Pancreas (tissue), 10 donors: ENCODE results near the gene SLC7A11. TPM values are rescaled to one million over a fixed set of nuclear protein-coding genes. Genes with fewer than 3 reads are reported as not detected.

ENCODE experiments used
- ATAC-seq, 4 donors: fragments of 200-7000 bp; cut with Tn5 transposase; one replicate each; pipeline versions ENCODE4 v1.8.0 to v1.9.1; 2020; ENCODE audit warnings: mild to moderate bottlenecking in 4 of 4, moderate library complexity in 4 of 4
- DNase-seq, 6 donors: peaks; one replicate each; pipeline ENCODE4 v3.0.0-alpha.2; 2020
- FAIRE-seq: peaks from 2 replicates; lab custom pipeline; 2012; peaks lifted over from hg19 to GRCh38; lab: Jason Lieb, UNC
- H3K27ac ChIP-seq, 4 donors: fragments of 200-600 bp; sonication (generic); 1 replicate in 3 of 4; 2 replicates in 1 of 4; pipeline versions ENCODE4 v1.5.0 to v1.8.0; 2020
- H3K27me3 ChIP-seq, 4 donors: fragments of 200-600 bp; one replicate each; pipeline ENCODE4 v1.8.0; 2021
- H3K36me3 ChIP-seq, 3 donors: fragments of 200-600 bp; sonication (generic) in 1 of 3; one replicate each; pipeline versions ENCODE4 v1.5.0 to v1.8.0; 2020 to 2021
- H3K4me1 ChIP-seq, 3 donors: fragments of 200-600 bp; one replicate each; pipeline ENCODE4 v1.8.0; 2021
- H3K4me3 ChIP-seq, 4 donors: fragments of 200-600 bp; sonication (generic) in 2 of 4; one replicate each; pipeline versions ENCODE4 v1.5.0 to v1.8.0; 2020 to 2021
- H3K9me3 ChIP-seq, 4 donors: fragments of 200-600 bp; one replicate each; pipeline ENCODE4 v1.8.0; 2021
- WGBS, 2 donors: extraction: QIAGEN DNeasy Blood & Tissue Kit; methylation state at CpG; one replicate each; pipeline ENCODE4 v1.1.7; 2013; 5-methylcytosine and 5-hydroxymethylcytosine counted together
- intact Hi-C, 3 donors: fragments of 100-400 bp; cut with DNase I; formaldehyde crosslinking; loops; one replicate each; pipeline versions ENCODE4 v1.11.1 to v1.14.2; 2022
- polyA plus RNA-seq, 2 donors: library from polyadenylated mRNA; stranded (reverse); fragments of 200-250 nt; gene quantifications; one replicate each; pipeline ENCODE4 v1.2.3, GENCODE V29; 2013
- total RNA-seq, 6 donors: library from RNA; stranded (reverse); fragmentation: NEBNext Ultra II Directional in 4 of 6; extraction: Animal tissue kit (Norgen Biotek cat#: 25700) in 4 of 6; gene quantifications; one replicate each; pipeline versions ENCODE4 v1.2.1 to v1.2.4, GENCODE V29; 2021 to 2023
- TF ChIP-seq, protein P1 (sequence below), 4 donors: fragments of 200-600 bp; sonication (generic) in 3 of 4; IDR thresholded peaks; one replicate each; pipeline versions ENCODE4 v1.5.0 to v1.8.0; 2021; ENCODE audit warnings: antibody characterized with exemption in 4 of 4
- donor health status: healthy with polysubstance abuse.
- donor health status: DM: no; HTN: no; CAD: no; lungs with moderate emphysema.
- donor health status: DM: no; HTN: no; CAD: no.
- donor health status: control.
- donor health status: control.
- donor health status: Bipolar disorder and iron deficiency.
- donor health status: DM: yes; HTN: yes; CAD: no.
- donor health status: DM: no; HTN: no; CAD: no.
- donor health status: DM: no; HTN: no; CAD: no.
- donor health status: DM: yes; HTN: yes; CAD: no.

SLC7A11 gene
- total and polyA plus RNA-seq, 8 donors, result 0.42 to 9.1 (median 1.3) TPM

DNA sequence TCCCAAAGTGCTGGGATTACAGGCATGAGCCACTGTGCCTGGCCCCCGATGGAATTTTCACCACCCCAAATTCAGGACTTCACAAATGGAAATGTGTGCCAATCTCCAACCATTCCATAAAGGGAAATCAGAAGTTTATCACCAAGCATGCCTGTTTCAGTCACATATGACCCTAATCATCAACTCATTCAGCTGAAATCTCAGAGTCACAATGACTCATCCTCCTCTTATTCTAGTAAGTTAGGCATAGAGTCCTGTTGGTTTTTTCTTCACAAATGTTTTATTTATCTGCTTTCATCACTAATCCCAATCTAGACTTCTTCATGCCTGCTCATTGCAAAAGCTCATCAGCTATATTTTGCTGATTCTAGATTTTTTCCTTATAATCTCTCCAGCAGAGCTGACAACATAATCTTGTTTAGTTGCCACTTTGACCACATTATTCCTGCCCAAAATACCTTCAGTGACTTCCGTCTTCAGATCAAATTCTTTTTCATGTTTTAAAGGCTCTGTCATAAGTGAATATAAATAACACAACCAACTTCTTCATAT is 83.3 kb downstream of the SLC7A11 start:
- WGBS, 2 donors, result 89 to 95% methylated on average over 2 of the region's 2 CpGs
- no peaks in the 10 kb centered on the region for H3K4me1 ChIP-seq
- DNase-seq (no peak), ATAC-seq (no peak), FAIRE-seq (no peak)
- H3K9me3 ChIP-seq, result no peaks in the 10 kb centered on the region
- TF ChIP-seq, protein P1, sequence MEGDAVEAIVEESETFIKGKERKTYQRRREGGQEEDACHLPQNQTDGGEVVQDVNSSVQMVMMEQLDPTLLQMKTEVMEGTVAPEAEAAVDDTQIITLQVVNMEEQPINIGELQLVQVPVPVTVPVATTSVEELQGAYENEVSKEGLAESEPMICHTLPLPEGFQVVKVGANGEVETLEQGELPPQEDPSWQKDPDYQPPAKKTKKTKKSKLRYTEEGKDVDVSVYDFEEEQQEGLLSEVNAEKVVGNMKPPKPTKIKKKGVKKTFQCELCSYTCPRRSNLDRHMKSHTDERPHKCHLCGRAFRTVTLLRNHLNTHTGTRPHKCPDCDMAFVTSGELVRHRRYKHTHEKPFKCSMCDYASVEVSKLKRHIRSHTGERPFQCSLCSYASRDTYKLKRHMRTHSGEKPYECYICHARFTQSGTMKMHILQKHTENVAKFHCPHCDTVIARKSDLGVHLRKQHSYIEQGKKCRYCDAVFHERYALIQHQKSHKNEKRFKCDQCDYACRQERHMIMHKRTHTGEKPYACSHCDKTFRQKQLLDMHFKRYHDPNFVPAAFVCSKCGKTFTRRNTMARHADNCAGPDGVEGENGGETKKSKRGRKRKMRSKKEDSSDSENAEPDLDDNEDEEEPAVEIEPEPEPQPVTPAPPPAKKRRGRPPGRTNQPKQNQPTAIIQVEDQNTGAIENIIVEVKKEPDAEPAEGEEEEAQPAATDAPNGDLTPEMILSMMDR (IDR thresholded peaks at IDR 0.05), result no peak
- intact Hi-C loops, result no loop called here
- H3K27me3 ChIP-seq, result no peaks in the 10 kb centered on the region
- H3K36me3 ChIP-seq, result no peaks in the 10 kb centered on the region
- no peak overlapping the region for H3K27ac ChIP-seq
- H3K4me3 ChIP-seq, result no peak overlapping the region

DNA sequence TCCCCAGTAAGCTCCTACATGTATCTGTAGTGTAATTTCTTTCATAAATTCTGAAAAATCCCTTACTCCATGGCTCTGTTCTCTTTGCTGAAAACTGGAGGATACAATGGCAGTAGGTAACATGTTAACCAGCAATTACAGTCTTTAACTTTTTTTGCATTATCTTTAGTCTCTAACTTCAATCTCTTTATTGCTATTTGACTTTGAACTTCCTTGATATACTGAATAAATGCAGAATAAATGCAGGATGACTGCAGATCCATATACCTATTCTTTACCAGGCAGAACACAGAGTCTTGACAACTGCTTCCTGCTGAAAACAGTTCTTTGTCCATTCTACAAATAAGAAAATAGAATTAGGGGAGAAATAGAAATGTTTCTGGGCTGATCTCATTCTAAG is 101.3 kb downstream of the SLC7A11 start:
- no peak overlapping the region for H3K4me3 ChIP-seq
- H3K27ac ChIP-seq, result no peak overlapping the region
- no peaks in the 10 kb centered on the region for H3K27me3 ChIP-seq
- no peak for DNase-seq
- no peaks in the 10 kb centered on the region for H3K36me3 ChIP-seq
- H3K4me1 ChIP-seq, result no peaks in the 10 kb centered on the region
- TF ChIP-seq, protein P1 (IDR thresholded peaks at IDR 0.05), result no peak
- FAIRE-seq, result no peak
- intact Hi-C loops, result no loop called here
- no peaks in the 10 kb centered on the region for H3K9me3 ChIP-seq
- ATAC-seq, result no peak

DNA sequence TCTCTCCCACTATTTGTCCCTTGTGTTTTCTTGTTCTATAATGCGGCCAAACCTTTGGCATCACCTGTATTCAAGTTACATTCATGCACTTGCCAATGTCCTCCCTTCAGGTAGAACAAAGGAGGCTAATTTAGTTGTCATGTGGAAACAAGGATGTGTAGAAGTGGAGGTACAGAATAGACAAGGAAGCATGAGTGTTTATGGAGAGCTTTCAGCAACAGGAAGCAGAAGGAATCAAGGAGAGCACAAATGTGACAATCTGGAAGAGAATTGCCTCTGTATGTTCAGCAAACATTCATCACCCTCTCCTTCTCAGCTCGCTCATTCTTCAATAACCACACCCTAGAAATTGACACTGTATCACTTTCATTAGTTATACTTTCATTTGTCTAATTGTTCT is 103.4 kb downstream of the SLC7A11 start:
- ATAC-seq (no peak), FAIRE-seq (no peak), DNase-seq (no peak)
- H3K27ac ChIP-seq, result no peak overlapping the region
- WGBS, 2 donors, result 74 to 85% methylated on average over 2 of the region's 2 CpGs
- TF ChIP-seq, protein P1 (IDR thresholded peaks at IDR 0.05), result no peak
- intact Hi-C loops, result no loop called here
- H3K36me3 ChIP-seq, result no peaks in the 10 kb centered on the region
- no peaks in the 10 kb centered on the region for H3K27me3 ChIP-seq
- H3K4me1 ChIP-seq, result no peaks in the 10 kb centered on the region
- no peak overlapping the region for H3K4me3 ChIP-seq
- H3K9me3 ChIP-seq, result no peaks in the 10 kb centered on the region

DNA sequence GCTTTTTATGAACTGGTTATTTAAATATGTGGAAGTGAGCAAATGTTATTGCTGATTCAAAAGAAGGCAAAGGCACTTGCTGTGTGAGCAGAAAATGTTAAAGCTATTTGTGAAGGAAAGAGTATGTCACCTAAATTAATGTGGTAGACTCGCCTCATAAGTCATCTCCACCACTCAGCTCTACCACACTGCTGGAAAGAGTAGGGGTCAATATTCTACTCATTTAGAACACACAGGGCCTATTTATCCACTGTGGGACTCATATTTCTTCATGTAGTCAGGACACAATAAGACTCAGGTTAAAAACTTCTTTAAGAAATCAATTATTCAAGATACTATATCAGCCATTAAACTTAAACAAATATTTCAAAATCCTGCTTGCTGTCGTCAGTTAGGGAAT is 106.5 kb downstream of the SLC7A11 start:
- H3K9me3 ChIP-seq, result no peaks in the 10 kb centered on the region
- WGBS, 2 donors, result 42 to 53% methylated on average over 2 of the region's 2 CpGs
- DNase-seq, result no peak
- H3K27me3 ChIP-seq, result no peaks in the 10 kb centered on the region
- ATAC-seq, result no peak
- FAIRE-seq, result no peak
- H3K36me3 ChIP-seq, result no peaks in the 10 kb centered on the region
- no peak overlapping the region for H3K4me3 ChIP-seq
- intact Hi-C loops, result no loop called here
- TF ChIP-seq, protein P1 (IDR thresholded peaks at IDR 0.05), result no peak
- H3K4me1 ChIP-seq, result no peaks in the 10 kb centered on the region
- H3K27ac ChIP-seq, result no peak overlapping the region

DNA sequence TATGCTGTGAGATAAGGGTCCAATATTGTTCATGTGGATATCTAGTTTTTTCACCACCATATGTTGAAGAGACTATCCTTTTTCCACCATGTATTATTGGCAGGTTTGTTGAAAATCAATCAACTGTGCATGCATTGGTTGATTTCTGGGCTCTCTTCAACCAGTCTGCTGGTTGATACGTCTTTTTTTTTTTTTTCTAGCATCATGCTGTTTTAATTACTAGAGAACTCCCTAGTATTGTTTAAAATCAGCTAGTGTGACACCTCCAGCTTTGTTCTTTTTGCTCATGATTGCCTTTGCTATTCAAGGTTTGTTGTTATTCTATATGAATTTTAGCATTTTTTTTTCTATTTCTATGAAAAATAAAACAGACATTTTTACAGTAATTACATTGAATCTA is 123.9 kb downstream of the SLC7A11 start:
- WGBS, 2 donors, result 88 to 91% methylated on average over 1 of the region's 1 CpG
- Histone ChIP-seq H3K4me1 (no peaks in the 10 kb centered on the region), H3K27me3 (no peaks in the 10 kb centered on the region), H3K27ac (no peak overlapping the region), H3K9me3 (no peaks in the 10 kb centered on the region), H3K36me3 (no peaks in the 10 kb centered on the region), H3K4me3 (no peak overlapping the region)
- ATAC-seq (no peak), FAIRE-seq (no peak), DNase-seq (no peak)
- TF ChIP-seq, protein P1 (IDR thresholded peaks at IDR 0.05), result no peak
- intact Hi-C loops, result no loop called here
